HepG2 (cell line): ENCODE measurements around the gene SLC17A9. TPM values are rescaled to one million over a fixed set of nuclear protein-coding genes. Genes with fewer than 3 reads are reported as not detected.

Source experiments
- ARID3A ChIP-seq: IDR thresholded peaks from 2 replicates; pipeline ENCODE4 v1.6.1; 2012; ENCODE audit warnings: low read depth, low read length, improper control_type of control experiment
- FOXC1 ChIP-seq: sonication (generic); formaldehyde crosslinking; IDR thresholded peaks from 2 replicates; pipeline ENCODE4 v1.8.0; 2022; ENCODE audit warnings: mild to moderate bottlenecking, missing genetic modification reagents, borderline replicate concordance
- HDAC2 ChIP-seq: sonication (generic); formaldehyde crosslinking; IDR thresholded peaks from 2 replicates; pipeline ENCODE4 v1.4.0; 2020; ENCODE audit warnings: missing genetic modification reagents
- POLR2AphosphoS5 ChIP-seq: IDR thresholded peaks from 2 replicates; pipeline ENCODE4 v1.6.1; 2012; ENCODE audit warnings: low read depth, low read length
- STAT6 ChIP-seq: sonication (generic); formaldehyde crosslinking; IDR thresholded peaks from 2 replicates; pipeline ENCODE4 v1.4.0; 2020; ENCODE audit warnings: missing genetic modification reagents, mild to moderate bottlenecking, borderline replicate concordance
- TBX2 ChIP-seq: sonication (generic); formaldehyde crosslinking; IDR thresholded peaks from 2 replicates; pipeline ENCODE4 v1.5.0; 2020; ENCODE audit warnings: missing genetic modification reagents, mild to moderate bottlenecking, borderline replicate concordance
- ZNF318 ChIP-seq: sonication (generic); formaldehyde crosslinking; IDR thresholded peaks from 2 replicates; pipeline ENCODE4 v1.4.0; 2020; ENCODE audit warnings: mild to moderate bottlenecking, missing genetic modification reagents
- ZNF589 ChIP-seq: sonication (generic); formaldehyde crosslinking; conservative IDR thresholded peaks from 2 replicates; pipeline ENCODE4 v1.8.0; 2022; ENCODE audit warnings: mild to moderate bottlenecking, moderate library complexity, missing genetic modification reagents
- ZNF766 ChIP-seq: sonication (generic); formaldehyde crosslinking; IDR thresholded peaks from 2 replicates; pipeline ENCODE4 v1.5.0; 2020; ENCODE audit warnings: missing genetic modification reagents, borderline replicate concordance
- polyA plus RNA-seq, 8 experiments: library from polyadenylated mRNA; depleted of rRNA in 3 of 8; stranded (reverse) in 7 of 8; unstranded in 1 of 8; fragments of >200 nt; fragmentation: Illumina TruSeq in 4 of 8; extraction: Trizol in 4 of 8; gene quantifications; 2 replicates each; pipeline versions ENCODE4 v1.2.1 to v1.2.3, GENCODE V29; 2011 to 2016; ENCODE audit warnings: low read depth in 4 of 8, missing spikeins in 1 of 8, mixed read lengths in 1 of 8; ENCODE audit not compliant: insufficient read depth in 1 of 8
- total RNA-seq, 5 experiments: library from RNA; depleted of rRNA; stranded (reverse); fragments of >200 nt; fragmentation: Illumina TruSeq; extraction: Trizol; gene quantifications; 2 replicates each; pipeline ENCODE4 v1.2.3, GENCODE V29; 2016; ENCODE audit warnings: low read depth in 1 of 5
- TF ChIP-seq, protein P1 (sequence below): sonication (generic); formaldehyde crosslinking; IDR thresholded peaks from 2 replicates; pipeline ENCODE4 v1.9.0; 2021; ENCODE audit warnings: missing genetic modification reagents, borderline replicate concordance

SLC17A9 gene
- total and polyA plus RNA-seq, 2 of the 13 experiments (the other 11 are each of a cell fraction or from before 2014, with no cell fraction given), result 110 to 191 TPM

- peak; percentile 16; the same call in 1 of the 2 replicates for TF ChIP-seq ARID3A
- peak; percentile 93 for TF ChIP-seq FOXC1 (CRISPR knock-in tag)
- no peak for TF ChIP-seq ZNF589 (CRISPR knock-in tag)
- peak; percentile 99 for TF ChIP-seq HDAC2 (CRISPR knock-in tag)
- peak; percentile 96; the same call in 1 of the 2 replicates for TF ChIP-seq ZNF318 (CRISPR knock-in tag)
- TF ChIP-seq POLR2AphosphoS5, result peak; percentile 39
- peak; percentile 88; the same call in 1 of the 2 replicates for TF ChIP-seq STAT6
- peak; percentile 99 for TF ChIP-seq TBX2
- TF ChIP-seq, protein P1, sequence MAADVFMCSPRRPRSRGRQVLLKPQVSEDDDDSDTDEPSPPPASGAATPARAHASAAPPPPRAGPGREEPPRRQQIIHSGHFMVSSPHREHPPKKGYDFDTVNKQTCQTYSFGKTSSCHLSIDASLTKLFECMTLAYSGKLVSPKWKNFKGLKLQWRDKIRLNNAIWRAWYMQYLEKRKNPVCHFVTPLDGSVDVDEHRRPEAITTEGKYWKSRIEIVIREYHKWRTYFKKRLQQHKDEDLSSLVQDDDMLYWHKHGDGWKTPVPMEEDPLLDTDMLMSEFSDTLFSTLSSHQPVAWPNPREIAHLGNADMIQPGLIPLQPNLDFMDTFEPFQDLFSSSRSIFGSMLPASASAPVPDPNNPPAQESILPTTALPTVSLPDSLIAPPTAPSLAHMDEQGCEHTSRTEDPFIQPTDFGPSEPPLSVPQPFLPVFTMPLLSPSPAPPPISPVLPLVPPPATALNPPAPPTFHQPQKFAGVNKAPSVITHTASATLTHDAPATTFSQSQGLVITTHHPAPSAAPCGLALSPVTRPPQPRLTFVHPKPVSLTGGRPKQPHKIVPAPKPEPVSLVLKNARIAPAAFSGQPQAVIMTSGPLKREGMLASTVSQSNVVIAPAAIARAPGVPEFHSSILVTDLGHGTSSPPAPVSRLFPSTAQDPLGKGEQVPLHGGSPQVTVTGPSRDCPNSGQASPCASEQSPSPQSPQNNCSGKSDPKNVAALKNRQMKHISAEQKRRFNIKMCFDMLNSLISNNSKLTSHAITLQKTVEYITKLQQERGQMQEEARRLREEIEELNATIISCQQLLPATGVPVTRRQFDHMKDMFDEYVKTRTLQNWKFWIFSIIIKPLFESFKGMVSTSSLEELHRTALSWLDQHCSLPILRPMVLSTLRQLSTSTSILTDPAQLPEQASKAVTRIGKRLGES, result peak; percentile 96
- no peak for TF ChIP-seq ZNF766 (CRISPR knock-in tag)
These were observed 3.2 kb downstream of the SLC17A9 start (continued) for GRCh38 chr20:62955519-62956386.
